PC-3 (cell line): ENCODE measurements around the gene INCA1. TPM values are rescaled to one million over a fixed set of nuclear protein-coding genes. Genes with fewer than 3 reads are reported as not detected.

ENCODE experiments used
- ATAC-seq: fragments of 200-7000 bp; cut with Tn5 transposase; 2 replicates; pipeline ENCODE4 v1.9.1; 2020; ENCODE audit warnings: mild to moderate bottlenecking, moderate library complexity
- BruUV-seq: library from RNA; stranded (reverse); fragments of 400-500 nt; replicated peaks from 2 replicates; lab custom pipeline; 2021; lab: Mats Ljungman, UMichigan
- CTCF ChIA-PET: fragments of 300-600 bp; sonication (Branson Sonifier 250); formaldehyde crosslinking; loops from one replicate; lab custom pipeline; 2022; ENCODE audit warnings: antibody characterized with exemption; lab: Charles Lee
- POLR2A ChIA-PET: fragments of 300-600 bp; sonication (Branson Sonifier 250); formaldehyde crosslinking; loops from one replicate; lab custom pipeline; 2022; ENCODE audit warnings: antibody characterized with exemption; ENCODE audit not compliant: unreplicated experiment; lab: Charles Lee
- DNase-seq: peaks from one replicate; pipeline ENCODE4 v3.0.0-alpha.2; 2015
- H2AFZ ChIP-seq: fragments of 300-600 bp; sonication (generic); 2 replicates; pipeline ENCODE4 v1.6.0; 2016; ENCODE audit warnings: antibody characterized with exemption, low read length
- H3F3A ChIP-seq: fragments of 300-600 bp; sonication (generic); one replicate; pipeline ENCODE4 v1.6.0; 2017; ENCODE audit warnings: antibody characterized with exemption, low read length, control low read depth, mild to moderate bottlenecking; ENCODE audit not compliant: unreplicated experiment
- H3K27ac ChIP-seq: fragments of 300-600 bp; sonication (generic); 2 replicates; pipeline ENCODE4 v1.5.1; 2016; ENCODE audit warnings: mild to moderate bottlenecking, low read length
- H3K27me3 ChIP-seq: fragments of 300-600 bp; sonication (generic); 2 replicates; pipeline ENCODE4 v1.6.1; 2016; ENCODE audit warnings: low read length, mixed read lengths
- H3K36me3 ChIP-seq: fragments of 300-600 bp; sonication (generic); 2 replicates; pipeline ENCODE4 v1.6.1; 2016; ENCODE audit warnings: low read depth, mixed run types, low read length, mixed read lengths
- H3K4me1 ChIP-seq: fragments of 300-600 bp; sonication (generic); 2 replicates; pipeline ENCODE4 v1.5.1; 2016; ENCODE audit warnings: low read length; ENCODE audit not compliant: insufficient read depth
- H3K4me2 ChIP-seq: fragments of 300-600 bp; sonication (generic); 2 replicates; pipeline ENCODE4 v1.6.0; 2016; ENCODE audit warnings: low read length
- H3K4me3 ChIP-seq: fragments of 300-600 bp; sonication (generic); 2 replicates; pipeline ENCODE4 v1.5.1; 2016; ENCODE audit warnings: mild to moderate bottlenecking, low read length, mixed read lengths
- H3K79me2 ChIP-seq: fragments of 300-600 bp; sonication (generic); 2 replicates; pipeline ENCODE4 v1.6.1; 2017; ENCODE audit warnings: low read length, mixed read lengths
- H3K9ac ChIP-seq: fragments of 300-600 bp; sonication (generic); 2 replicates; pipeline ENCODE4 v1.6.0; 2016; ENCODE audit warnings: mild to moderate bottlenecking, low read length
- H3K9me2 ChIP-seq: fragments of 300-600 bp; sonication (generic); replicated peaks from 2 replicates; pipeline ENCODE4 v1.6.1; 2016; ENCODE audit warnings: mixed run types, low read length, mixed read lengths
- H3K9me3 ChIP-seq: fragments of 300-600 bp; sonication (generic); 2 replicates; pipeline ENCODE4 v1.6.1; 2016; ENCODE audit warnings: low read length, mixed read lengths
- H4K20me1 ChIP-seq: fragments of 300-600 bp; sonication (generic); 2 replicates; pipeline ENCODE4 v1.6.1; 2016; ENCODE audit warnings: low read length, mixed read lengths
- CTCF ChIP-seq: fragments of 300-600 bp; sonication (generic); conservative IDR thresholded peaks from 2 replicates; pipeline ENCODE4 v1.5.1; 2017; ENCODE audit warnings: antibody characterized with exemption, low read depth, mild to moderate bottlenecking, low read length
- EZH2 ChIP-seq: fragments of 300-600 bp; sonication (generic); IDR thresholded peaks from one replicate; pipeline ENCODE4 v1.6.1; 2017; ENCODE audit warnings: antibody characterized with exemption, mild to moderate bottlenecking, low read length; ENCODE audit not compliant: unreplicated experiment
- EZH2phosphoT487 ChIP-seq: fragments of 300-600 bp; sonication (generic); IDR thresholded peaks from 2 replicates; pipeline ENCODE4 v1.6.1; 2018; ENCODE audit warnings: mild to moderate bottlenecking, antibody characterized with exemption, low read length, borderline replicate concordance
- intact Hi-C: fragments of 100-400 bp; cut with micrococcal nuclease; formaldehyde crosslinking; loops from 2 replicates; pipeline ENCODE4 v1.9.0; 2023
- total RNA-seq: library from RNA; depleted of rRNA; stranded (reverse); fragments of >200 nt; gene quantifications from 2 replicates; pipeline ENCODE4 v1.2.3, GENCODE V29; 2014

INCA1 gene
- total RNA-seq, 1 experiment from 2014 or later = not detected

GRCh38 chr17:4987767-4988567 is 9.4 kb downstream of the INCA1 start:
- Histone ChIP-seq H4K20me1 (no peaks in the 10 kb centered on the region), H3K4me3 (peak overlapping the region; percentile 88), H3K4me2 (peak overlapping the region; percentile 88), H3K79me2 (peaks cover 7% of the 10 kb centered on the region; the same call in 1 of the 2 replicates), H3K4me1 (peaks cover 15% of the 10 kb centered on the region; the same call in 1 of the 2 replicates), H3K36me3 (no peaks in the 10 kb centered on the region; the same call in 1 of the 2 replicates), H3K9ac (peak overlapping the region; percentile 82), H3K27me3 (no peaks in the 10 kb centered on the region), H3K27ac (no peak overlapping the region), H3F3A (no peaks in the 10 kb centered on the region), H3K9me3 (no peaks in the 10 kb centered on the region), H2AFZ (peak overlapping the region; percentile 94), H3K9me2 (no peaks in the 10 kb centered on the region)
- TF ChIP-seq EZH2phosphoT487 (no peak), CTCF (no peak), EZH2 (no peak)
- BruUV-seq = TSS peak; percentile 67
- ATAC-seq = no peak
- no peak for DNase-seq
- POLR2A ChIA-PET = no interaction called here
- CTCF ChIA-PET = no interaction called here
- intact Hi-C loops = no loop called here

GRCh38 chr17:4986951-4987766 is 10.2 kb downstream of the INCA1 start, which contains the start of gene CAMTA2:
Gene CAMTA2 (minus strand): TSS chr17:4987675. CDS start chr17:4986222, 1,453 bp downstream.
- H3K27ac ChIP-seq = peak within 1 kb of the TSS; percentile 14; the same call in 1 of the 2 replicates
- ATAC-seq = peak; percentile 82
- no peaks in the 10 kb centered on the region for H4K20me1 ChIP-seq
- ChIA-PET POLR2A (no interaction called here), CTCF (no interaction called here)
- peak; percentile 55 for DNase-seq
- H3K79me2 ChIP-seq = peaks cover 7% of the 10 kb centered on the region; the same call in 1 of the 2 replicates
- no peaks in the 10 kb centered on the region for H3K9me3 ChIP-seq
- H3K9me2 ChIP-seq = no peaks in the 10 kb centered on the region
- peak; percentile 72 for TF ChIP-seq CTCF
- TF ChIP-seq EZH2phosphoT487 = no peak
- TF ChIP-seq EZH2 = no peak
- H3K9ac ChIP-seq = peak within 1 kb of the TSS; percentile 82
- H3K4me1 ChIP-seq = peaks cover 15% of the 10 kb centered on the region; the same call in 1 of the 2 replicates
- no peaks in the 10 kb centered on the region for H3K27me3 ChIP-seq
- no peaks in the 10 kb centered on the region; the same call in 1 of the 2 replicates for H3K36me3 ChIP-seq
- no peaks in the 10 kb centered on the region for H3F3A ChIP-seq
- peak within 1 kb of the TSS; percentile 94 for H2AFZ ChIP-seq
- intact Hi-C loops = no loop called here
- H3K4me3 ChIP-seq = peak within 1 kb of the TSS; percentile 88
- peak within 1 kb of the TSS; percentile 88 for H3K4me2 ChIP-seq
- BruUV-seq = no TSS peak
